Ascending aorta (tissue), 2 donors: ENCODE data around the gene IGLL1. TPM values are rescaled to one million over a fixed set of nuclear protein-coding genes. Genes with fewer than 3 reads are reported as not detected.

Experiments
- DNase-seq, 2 donors: peaks; one replicate each; pipeline ENCODE4 v3.0.0-alpha.2; 2019; ENCODE audit warnings: low spot score in 2 of 2
- H3K27ac ChIP-seq, 2 donors: fragments of 200-600 bp; sonication (generic); one replicate each; pipeline ENCODE4 v1.5.1; 2016 to 2017; ENCODE audit warnings: mild to moderate bottlenecking in 1 of 2
- H3K27me3 ChIP-seq: fragments of 200-600 bp; sonication (generic); one replicate; pipeline ENCODE4 v1.5.1; 2017
- H3K36me3 ChIP-seq, 2 donors: fragments of 200-600 bp; sonication (generic); one replicate each; pipeline ENCODE4 v1.5.1; 2016
- H3K4me1 ChIP-seq, 2 donors: fragments of 200-600 bp; sonication (generic); one replicate each; pipeline ENCODE4 v1.5.1; 2016 to 2017; ENCODE audit warnings: mild to moderate bottlenecking in 1 of 2
- H3K4me3 ChIP-seq, 2 donors: fragments of 200-600 bp; sonication (generic); one replicate each; pipeline ENCODE4 v1.5.1; 2016 to 2017; ENCODE audit warnings: mild to moderate bottlenecking in 1 of 2
- H3K9me3 ChIP-seq, 2 donors: fragments of 200-600 bp; sonication (generic); one replicate each; pipeline ENCODE4 v1.5.1; 2016
- intact Hi-C: fragments of 100-400 bp; cut with DNase I; formaldehyde crosslinking; loops from one replicate; pipeline ENCODE4 v1.15.1; 2023
- total RNA-seq: library from RNA; depleted of rRNA; stranded (reverse); fragments of >200 nt; gene quantifications from one replicate; pipeline ENCODE4 v1.1.0, GENCODE V29; 2016
- TF ChIP-seq, protein P1 (sequence below), 3 experiments: fragments of 200-600 bp in 2 of 3; fragments of 450-650 bp in 1 of 3; sonication (generic) in 2 of 3; IDR thresholded peaks; one replicate each; pipeline ENCODE4 v1.5.1; 2016 to 2019; ENCODE audit warnings: antibody characterized with exemption in 3 of 3, mild to moderate bottlenecking in 1 of 3, moderate library complexity in 1 of 3

Gene IGLL1
- total RNA-seq, 1 donor from 2014 or later: not detected

DNA sequence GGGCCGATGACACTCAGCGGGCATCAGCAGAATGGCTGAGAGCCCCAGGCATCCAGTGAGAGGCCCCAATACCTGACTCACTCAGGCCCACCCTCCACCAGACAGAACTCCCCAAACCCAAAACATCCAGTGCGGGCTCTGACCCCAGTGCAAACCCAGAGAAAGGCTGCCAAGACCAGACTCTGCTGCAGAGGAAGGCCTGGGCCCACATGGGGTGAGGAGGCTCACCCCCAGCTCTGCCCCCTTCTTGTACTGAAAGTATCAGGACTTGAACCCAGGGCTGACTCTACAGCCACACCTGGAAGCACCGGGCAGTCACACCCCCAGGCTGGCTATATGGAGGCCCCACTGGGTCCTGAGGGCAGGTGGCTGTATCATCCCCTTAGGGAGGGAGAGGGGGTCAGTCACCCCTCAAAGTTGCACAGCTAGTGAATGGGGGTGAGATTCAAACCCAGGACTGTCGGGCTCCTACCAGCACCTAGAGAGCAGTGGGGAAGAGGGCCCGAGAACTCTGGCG is 49.3 kb downstream of the IGLL1 start:
- Histone ChIP-seq H3K27me3 (no peaks in the 10 kb centered on the region), H3K27ac (no peak overlapping the region), H3K36me3 (no peaks in the 10 kb centered on the region), H3K9me3 (no peaks in the 10 kb centered on the region), H3K4me1 (no peaks in the 10 kb centered on the region), H3K4me3 (no peak overlapping the region)
- DNase-seq: no peak
- intact Hi-C loops: no loop called here
- TF ChIP-seq, protein P1, sequence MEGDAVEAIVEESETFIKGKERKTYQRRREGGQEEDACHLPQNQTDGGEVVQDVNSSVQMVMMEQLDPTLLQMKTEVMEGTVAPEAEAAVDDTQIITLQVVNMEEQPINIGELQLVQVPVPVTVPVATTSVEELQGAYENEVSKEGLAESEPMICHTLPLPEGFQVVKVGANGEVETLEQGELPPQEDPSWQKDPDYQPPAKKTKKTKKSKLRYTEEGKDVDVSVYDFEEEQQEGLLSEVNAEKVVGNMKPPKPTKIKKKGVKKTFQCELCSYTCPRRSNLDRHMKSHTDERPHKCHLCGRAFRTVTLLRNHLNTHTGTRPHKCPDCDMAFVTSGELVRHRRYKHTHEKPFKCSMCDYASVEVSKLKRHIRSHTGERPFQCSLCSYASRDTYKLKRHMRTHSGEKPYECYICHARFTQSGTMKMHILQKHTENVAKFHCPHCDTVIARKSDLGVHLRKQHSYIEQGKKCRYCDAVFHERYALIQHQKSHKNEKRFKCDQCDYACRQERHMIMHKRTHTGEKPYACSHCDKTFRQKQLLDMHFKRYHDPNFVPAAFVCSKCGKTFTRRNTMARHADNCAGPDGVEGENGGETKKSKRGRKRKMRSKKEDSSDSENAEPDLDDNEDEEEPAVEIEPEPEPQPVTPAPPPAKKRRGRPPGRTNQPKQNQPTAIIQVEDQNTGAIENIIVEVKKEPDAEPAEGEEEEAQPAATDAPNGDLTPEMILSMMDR (IDR thresholded peaks at IDR 0.05): no peak

DNA sequence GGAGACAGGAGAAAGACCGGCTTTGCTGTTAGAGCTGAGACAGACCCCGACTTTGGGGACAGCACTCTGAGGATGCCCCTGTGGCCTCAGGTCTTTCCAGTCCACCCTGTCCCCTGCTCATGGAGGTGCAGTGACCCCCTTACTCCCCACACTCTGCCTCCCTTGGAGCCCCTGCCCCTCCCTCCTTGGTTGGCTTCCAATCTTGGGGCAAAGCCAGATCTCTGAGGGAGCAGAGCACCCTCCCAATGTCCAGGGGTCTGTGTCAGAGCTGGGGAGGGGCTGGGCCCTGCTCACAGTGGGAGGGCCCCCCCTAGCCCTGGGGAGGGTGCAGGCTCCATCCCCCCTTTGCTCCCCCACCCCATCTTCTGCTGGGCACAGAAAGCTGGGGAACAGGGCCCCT is 50.0 kb downstream of the IGLL1 start:
- H3K36me3 ChIP-seq: no peaks in the 10 kb centered on the region
- intact Hi-C loops: no loop called here
- TF ChIP-seq, protein P1 (IDR thresholded peaks at IDR 0.05): no peak
- H3K4me1 ChIP-seq: no peaks in the 10 kb centered on the region
- peak in 1 of 2 donors; percentile 28 for DNase-seq
- H3K4me3 ChIP-seq: no peak overlapping the region
- no peaks in the 10 kb centered on the region for H3K27me3 ChIP-seq
- H3K27ac ChIP-seq: no peak overlapping the region
- no peaks in the 10 kb centered on the region for H3K9me3 ChIP-seq

DNA sequence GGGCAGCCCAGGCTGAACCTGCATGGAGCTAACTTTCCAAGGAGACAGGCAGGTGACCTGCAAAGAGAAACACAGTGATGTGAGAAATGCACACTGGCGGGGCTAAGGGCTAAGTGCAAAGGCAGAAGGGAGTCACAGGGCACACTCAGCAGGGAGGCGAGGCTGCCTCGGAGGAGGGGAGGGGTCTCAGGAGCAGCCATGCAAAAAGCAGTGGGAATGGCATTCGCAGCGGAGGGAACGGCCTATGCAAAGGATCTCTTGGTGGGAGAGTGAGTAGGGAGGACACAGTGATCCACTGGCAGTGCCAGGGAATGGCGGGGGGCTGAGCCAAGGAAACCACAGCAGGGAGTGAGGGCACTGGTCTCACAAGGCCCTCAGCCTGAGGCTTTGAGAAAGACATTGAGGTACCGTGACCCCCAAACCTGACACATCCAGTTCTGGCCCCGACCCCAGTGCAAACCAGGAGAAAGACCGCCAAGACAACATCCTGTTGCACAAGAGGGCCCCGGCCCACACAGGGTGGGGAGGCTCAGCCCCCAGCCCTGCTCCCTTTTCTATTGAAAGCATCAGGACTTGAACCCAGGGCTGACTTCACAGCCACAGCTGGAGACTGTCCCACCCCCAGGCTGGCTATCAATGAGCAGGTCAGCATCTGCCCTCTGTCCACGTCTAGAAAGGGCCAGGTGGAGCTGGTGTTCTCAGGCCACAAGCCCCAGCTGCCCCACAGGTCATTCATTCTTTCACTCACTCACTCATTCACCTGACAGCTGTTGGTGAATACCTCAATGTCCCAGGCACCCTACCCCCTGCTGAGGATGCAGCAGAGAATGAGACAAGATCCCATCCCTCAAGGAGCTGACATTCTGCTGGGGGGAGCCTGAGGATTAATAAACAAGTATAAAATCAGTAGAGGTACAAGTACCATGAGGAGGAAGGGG is 50.7 kb downstream of the IGLL1 start:
- intact Hi-C loops: loop anchor here (10.0 kb wide), 2 partner anchors 245 to 355 kb away; no protein-coding TSS in a partner anchor
- DNase-seq: peak in 1 of 2 donors; percentile 49
- no peaks in the 10 kb centered on the region for H3K36me3 ChIP-seq
- no peaks in the 10 kb centered on the region for H3K4me1 ChIP-seq
- no peak overlapping the region for H3K4me3 ChIP-seq
- TF ChIP-seq, protein P1 (IDR thresholded peaks at IDR 0.05): no peak
- no peak overlapping the region for H3K27ac ChIP-seq
- no peaks in the 10 kb centered on the region for H3K9me3 ChIP-seq
- no peaks in the 10 kb centered on the region for H3K27me3 ChIP-seq

DNA sequence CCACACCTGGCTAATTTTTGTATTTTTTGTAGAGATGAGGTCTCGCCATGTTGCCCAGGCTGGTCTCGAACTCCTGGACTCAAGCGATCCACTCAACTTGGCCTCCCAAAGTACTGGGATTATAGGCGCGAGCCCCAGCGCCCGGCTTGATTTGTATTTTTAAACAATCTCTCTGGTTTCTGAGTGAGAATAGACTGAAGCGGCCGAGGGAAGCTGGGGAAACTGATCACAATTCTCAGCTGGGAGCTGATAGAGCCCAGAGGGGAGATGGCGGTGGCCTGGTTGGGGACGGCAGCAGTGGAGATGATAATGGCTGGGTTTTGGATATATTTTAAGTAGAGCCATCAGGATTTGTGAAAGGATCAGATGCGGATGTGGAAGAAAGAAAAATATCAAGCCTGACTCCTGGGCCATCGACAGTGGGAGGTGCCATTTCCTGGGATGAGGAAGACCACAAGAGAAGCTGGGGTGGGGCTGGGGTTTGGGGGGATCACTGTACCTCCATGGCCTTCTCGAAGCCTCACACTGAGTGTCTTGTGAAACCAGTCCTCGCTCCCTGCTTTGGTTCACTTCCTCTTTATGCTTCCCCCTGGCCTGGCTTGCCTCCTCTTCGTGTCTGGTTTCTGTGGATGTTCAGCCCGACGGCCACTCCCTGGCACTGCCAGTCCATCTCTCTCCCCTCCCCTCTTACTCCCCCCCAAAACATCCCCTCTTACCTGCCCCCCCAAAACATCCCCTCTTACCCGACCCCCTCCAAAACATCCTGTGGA is 51.9 kb downstream of the IGLL1 start:
- intact Hi-C loops: loop anchor here (10.0 kb wide), 2 partner anchors 243 to 353 kb away; no protein-coding TSS in a partner anchor
- peak in 1 of 2 donors; percentile 60 for DNase-seq
- H3K27me3 ChIP-seq: no peaks in the 10 kb centered on the region
- TF ChIP-seq, protein P1 (IDR thresholded peaks at IDR 0.05): no peak
- H3K4me1 ChIP-seq: peaks cover 0 to 1% of the 10 kb centered on the region in 2 donors
- H3K27ac ChIP-seq: no peak overlapping the region
- no peak overlapping the region for H3K4me3 ChIP-seq
- no peaks in the 10 kb centered on the region for H3K9me3 ChIP-seq
- H3K36me3 ChIP-seq: no peaks in the 10 kb centered on the region

DNA sequence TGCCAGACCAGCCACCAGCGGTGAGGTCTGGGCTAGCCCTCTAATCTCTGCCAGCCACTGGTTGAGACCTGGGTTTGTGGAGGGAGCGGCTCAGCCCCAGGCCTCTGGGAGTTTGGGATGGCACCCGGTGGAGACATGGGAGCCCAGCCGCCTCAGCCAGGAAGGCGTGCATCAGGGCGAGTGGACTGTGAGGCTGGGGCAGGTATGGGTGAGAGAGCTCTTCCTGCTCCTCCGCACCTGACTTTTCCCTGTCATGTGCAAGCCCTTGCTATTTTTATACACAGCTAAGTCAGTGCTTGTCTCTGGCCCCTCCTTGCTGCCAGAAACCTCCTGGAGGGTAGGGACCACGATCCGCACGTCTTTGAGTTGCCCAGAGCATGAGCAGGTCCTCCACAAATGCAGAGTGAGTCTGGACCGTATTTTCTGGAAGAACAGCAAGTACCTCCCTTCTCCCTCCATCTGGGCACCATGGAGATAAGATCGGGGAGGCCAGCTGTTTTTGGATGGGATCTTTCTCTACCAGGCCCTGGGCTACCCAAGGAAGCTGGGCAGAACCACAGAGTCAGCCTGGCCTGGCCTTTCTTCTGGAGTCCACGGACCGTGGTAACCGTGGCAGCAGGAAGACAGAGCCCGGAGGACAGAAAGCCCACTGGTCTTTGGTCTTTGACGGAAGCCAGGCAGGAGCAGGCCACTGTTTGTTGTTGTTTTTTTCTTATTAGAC is 53.3 kb downstream of the IGLL1 start:
- Histone ChIP-seq H3K4me3 (no peak overlapping the region), H3K27ac (no peak overlapping the region), H3K27me3 (no peaks in the 10 kb centered on the region), H3K4me1 (peaks cover 0 to 6% of the 10 kb centered on the region in 2 donors), H3K36me3 (no peaks in the 10 kb centered on the region), H3K9me3 (no peaks in the 10 kb centered on the region)
- peak in 1 of 2 donors; percentile 22 for DNase-seq
- TF ChIP-seq, protein P1 (IDR thresholded peaks at IDR 0.05): no peak
- intact Hi-C loops: loop anchor here (10.0 kb wide), 2 partner anchors 242 to 352 kb away; no protein-coding TSS in a partner anchor
